GM23338 (cell line): ENCODE data around the gene ACSS3. TPM values are rescaled to one million over a fixed set of nuclear protein-coding genes. Genes with fewer than 3 reads are reported as not detected.

Experiments
- ATAC-seq: fragments of 200-7000 bp; cut with Tn5 transposase; 3 replicates; pipeline ENCODE4 v1.9.1; 2020
- DNase-seq: peaks from one replicate; pipeline ENCODE4 v3.0.0-alpha.2; 2015; ENCODE audit warnings: low spot score
- H2AFZ ChIP-seq: fragments of 200-600 bp; sonication (generic); 2 replicates; pipeline ENCODE4 v1.8.0; 2016; ENCODE audit warnings: antibody characterized with exemption, mild to moderate bottlenecking, moderate library complexity
- H3F3A ChIP-seq: fragments of 200-600 bp; sonication (generic); replicated peaks from 2 replicates; pipeline ENCODE4 v1.8.0; 2017; ENCODE audit warnings: antibody characterized with exemption, mixed run types, low read depth
- H3K27ac ChIP-seq: fragments of 200-600 bp; sonication (generic); 2 replicates; pipeline ENCODE4 v1.6.1; 2016; ENCODE audit warnings: low read depth
- H3K27me3 ChIP-seq: fragments of 200-600 bp; sonication (generic); 2 replicates; pipeline ENCODE4 v1.8.0; 2016; ENCODE audit warnings: mild to moderate bottlenecking, mixed run types, moderate library complexity; ENCODE audit not compliant: insufficient read depth
- H3K36me3 ChIP-seq: fragments of 200-600 bp; sonication (generic); 2 replicates; pipeline ENCODE4 v1.8.0; 2016; ENCODE audit warnings: mild to moderate bottlenecking; ENCODE audit not compliant: insufficient read depth
- H3K4me1 ChIP-seq: fragments of 200-600 bp; sonication (generic); 2 replicates; pipeline ENCODE4 v1.8.0; 2016; ENCODE audit warnings: mild to moderate bottlenecking, moderate library complexity; ENCODE audit not compliant: insufficient read depth
- H3K4me2 ChIP-seq: fragments of 200-600 bp; sonication (generic); 2 replicates; pipeline ENCODE4 v1.7.1; 2017; ENCODE audit warnings: mixed run types
- H3K4me3 ChIP-seq: fragments of 200-600 bp; sonication (generic); 2 replicates; pipeline ENCODE4 v1.6.1; 2016; ENCODE audit warnings: mixed run types
- H3K79me2 ChIP-seq: fragments of 200-600 bp; sonication (generic); replicated peaks from 2 replicates; pipeline ENCODE4 v1.8.0; 2017; ENCODE audit warnings: mild to moderate bottlenecking; ENCODE audit not compliant: insufficient read depth
- H3K9me2 ChIP-seq: fragments of 200-600 bp; sonication (generic); 2 replicates; pipeline ENCODE4 v1.8.0; 2017; ENCODE audit not compliant: insufficient read depth
- H4K20me1 ChIP-seq: fragments of 200-600 bp; sonication (generic); replicated peaks from 2 replicates; pipeline ENCODE4 v1.8.0; 2017; ENCODE audit warnings: mild to moderate bottlenecking; ENCODE audit not compliant: insufficient read depth
- H3K27ac Mint-ChIP-seq: 2 replicates; pipeline ENCODE4 v1.8.0; 2020; ENCODE audit warnings: inconsistent platforms, mild to moderate bottlenecking, moderate library complexity, mixed read lengths
- H3K27me3 Mint-ChIP-seq: 3 replicates; pipeline ENCODE4 v1.8.0; 2022; ENCODE audit warnings: low read depth, mild to moderate bottlenecking, moderate library complexity, mixed read lengths, inconsistent platforms; ENCODE audit not compliant: insufficient read depth, poor library complexity
- H3K36me3 Mint-ChIP-seq: 3 replicates; pipeline ENCODE4 v1.8.0; 2021; ENCODE audit warnings: low read depth, mild to moderate bottlenecking, inconsistent platforms, moderate library complexity, mixed read lengths
- H3K4me1 Mint-ChIP-seq: 3 replicates; pipeline ENCODE4 v1.8.0; 2020; ENCODE audit warnings: mild to moderate bottlenecking, inconsistent platforms, mixed read lengths
- H3K4me3 Mint-ChIP-seq: 3 replicates; pipeline ENCODE4 v1.8.0; 2021; ENCODE audit warnings: moderate library complexity, mild to moderate bottlenecking, inconsistent platforms, mixed read lengths
- H3K9me3 Mint-ChIP-seq: 3 replicates; pipeline ENCODE4 v1.8.0; 2020; ENCODE audit warnings: moderate library complexity, mild to moderate bottlenecking, inconsistent platforms, mixed read lengths
- EZH2phosphoT487 ChIP-seq: fragments of 200-600 bp; sonication (generic); IDR thresholded peaks from one replicate; pipeline ENCODE4 v1.8.1; 2018; ENCODE audit warnings: antibody characterized with exemption; ENCODE audit not compliant: unreplicated experiment
- JUNB ChIP-seq: IDR thresholded peaks from one replicate; pipeline ENCODE4 v1.6.1; 2016; ENCODE audit warnings: antibody characterized with exemption; ENCODE audit not compliant: unreplicated experiment
- NANOG ChIP-seq: IDR thresholded peaks from 2 replicates; pipeline ENCODE4 v1.6.1; 2016; ENCODE audit warnings: antibody characterized with exemption, borderline replicate concordance
- ZNF114 ChIP-seq: fragments of 250-450 bp; sonication (Bioruptor Pico); IDR thresholded peaks from 2 replicates; pipeline ENCODE4 v1.5.0; 2020; ENCODE audit warnings: mild to moderate bottlenecking, moderate library complexity
- ZNF331 ChIP-seq: fragments of 250-450 bp; sonication (Bioruptor Pico); IDR thresholded peaks from 2 replicates; pipeline ENCODE4 v1.5.0; 2020; ENCODE audit warnings: low read depth, mild to moderate bottlenecking, moderate library complexity
- polyA plus RNA-seq: library from polyadenylated mRNA; unstranded; fragments of >200 nt; fragmentation: Nextera tagmentation; extraction: Ambion mirVana; gene quantifications from 2 replicates; pipeline ENCODE4 v1.2.1, GENCODE V29; 2016
- total RNA-seq: library from RNA; depleted of rRNA; stranded (reverse); fragments of >200 nt; shearing (Covaris generic); gene quantifications from 2 replicates; pipeline ENCODE4 v1.2.3, GENCODE V29; 2014
- TF ChIP-seq, protein P1 (sequence below), 2 experiments: fragments of 200-600 bp in 1 of 2; sonication (generic) in 1 of 2; conservative IDR thresholded peaks; 2 replicates each; pipeline versions ENCODE4 v1.5.1 to v1.6.1; 2016 to 2017; ENCODE audit warnings: antibody characterized with exemption in 2 of 2, low read depth in 2 of 2, mild to moderate bottlenecking in 2 of 2, moderate library complexity in 1 of 2
- TF ChIP-seq, protein P2 (sequence below): IDR thresholded peaks from 2 replicates; pipeline ENCODE4 v1.6.1; 2016; ENCODE audit warnings: antibody characterized with exemption
- TF ChIP-seq, protein P3 (sequence below): IDR thresholded peaks from one replicate; pipeline ENCODE4 v1.6.1; 2018; ENCODE audit warnings: antibody characterized with exemption; ENCODE audit not compliant: unreplicated experiment

ACSS3 gene
- total and polyA plus RNA-seq, 2 experiments from 2014 or later, result 7.4 to 28.9 TPM

DNA sequence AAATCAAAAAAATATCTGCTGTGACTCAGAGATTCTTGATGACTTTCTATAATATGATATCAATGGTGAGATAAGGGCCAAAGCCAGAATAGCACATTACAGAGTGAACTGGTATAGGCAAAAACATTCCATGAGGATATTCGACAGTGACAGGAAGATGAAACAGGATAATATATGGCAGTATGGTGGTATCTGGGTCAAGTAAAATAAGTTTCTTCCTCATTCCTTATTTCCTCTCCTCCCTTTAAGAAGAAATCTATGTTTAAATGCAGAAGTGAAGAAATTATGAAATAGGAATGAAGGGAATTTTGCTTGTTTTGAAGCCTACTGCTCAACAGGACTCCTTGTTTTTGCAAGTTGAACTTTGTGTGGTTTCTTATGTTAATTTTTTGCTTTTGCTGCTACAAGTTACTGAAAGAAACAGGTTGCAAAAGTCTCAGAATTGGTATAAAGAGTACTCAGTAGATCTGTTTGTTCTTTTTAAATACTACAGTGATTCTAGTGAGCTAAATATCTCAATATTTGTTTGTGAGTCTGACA is 7.0 kb downstream of the ACSS3 start:
- Histone ChIP-seq H2AFZ (no peak overlapping the region), H3K4me1 (peaks cover 64% of the 10 kb centered on the region), H4K20me1 (no peaks in the 10 kb centered on the region), H3K27me3 (no peaks in the 10 kb centered on the region), H3K36me3 (no peaks in the 10 kb centered on the region), H3K9me2 (no peaks in the 10 kb centered on the region), H3K4me3 (peak overlapping the region; percentile 21), H3F3A (no peaks in the 10 kb centered on the region), H3K27ac (peak overlapping the region; percentile 79), H3K79me2 (peaks cover 51% of the 10 kb centered on the region), H3K4me2 (peak overlapping the region; percentile 56)
- DNase-seq (no peak), ATAC-seq (no peak)
- peak overlapping the region; percentile 41 for H3K4me3 Mint-ChIP-seq
- peaks cover 3% of the 10 kb centered on the region for H3K27me3 Mint-ChIP-seq
- H3K27ac Mint-ChIP-seq, result peak overlapping the region; percentile 61; the same call in 1 of the 2 replicates
- H3K4me1 Mint-ChIP-seq, result peaks cover 74% of the 10 kb centered on the region
- TF ChIP-seq ZNF114 (CRISPR knock-in tag), result no peak
- TF ChIP-seq JUNB, result no peak
- TF ChIP-seq NANOG, result no peak
- TF ChIP-seq ZNF331 (CRISPR knock-in tag), result no peak
- TF ChIP-seq, protein P1, sequence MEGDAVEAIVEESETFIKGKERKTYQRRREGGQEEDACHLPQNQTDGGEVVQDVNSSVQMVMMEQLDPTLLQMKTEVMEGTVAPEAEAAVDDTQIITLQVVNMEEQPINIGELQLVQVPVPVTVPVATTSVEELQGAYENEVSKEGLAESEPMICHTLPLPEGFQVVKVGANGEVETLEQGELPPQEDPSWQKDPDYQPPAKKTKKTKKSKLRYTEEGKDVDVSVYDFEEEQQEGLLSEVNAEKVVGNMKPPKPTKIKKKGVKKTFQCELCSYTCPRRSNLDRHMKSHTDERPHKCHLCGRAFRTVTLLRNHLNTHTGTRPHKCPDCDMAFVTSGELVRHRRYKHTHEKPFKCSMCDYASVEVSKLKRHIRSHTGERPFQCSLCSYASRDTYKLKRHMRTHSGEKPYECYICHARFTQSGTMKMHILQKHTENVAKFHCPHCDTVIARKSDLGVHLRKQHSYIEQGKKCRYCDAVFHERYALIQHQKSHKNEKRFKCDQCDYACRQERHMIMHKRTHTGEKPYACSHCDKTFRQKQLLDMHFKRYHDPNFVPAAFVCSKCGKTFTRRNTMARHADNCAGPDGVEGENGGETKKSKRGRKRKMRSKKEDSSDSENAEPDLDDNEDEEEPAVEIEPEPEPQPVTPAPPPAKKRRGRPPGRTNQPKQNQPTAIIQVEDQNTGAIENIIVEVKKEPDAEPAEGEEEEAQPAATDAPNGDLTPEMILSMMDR (conservative IDR thresholded peaks at IDR 0.05; ENCODE audit: low read depth in 2 of 2), result no peak
- no peaks in the 10 kb centered on the region for H3K9me3 Mint-ChIP-seq
- no peaks in the 10 kb centered on the region for H3K36me3 Mint-ChIP-seq

DNA sequence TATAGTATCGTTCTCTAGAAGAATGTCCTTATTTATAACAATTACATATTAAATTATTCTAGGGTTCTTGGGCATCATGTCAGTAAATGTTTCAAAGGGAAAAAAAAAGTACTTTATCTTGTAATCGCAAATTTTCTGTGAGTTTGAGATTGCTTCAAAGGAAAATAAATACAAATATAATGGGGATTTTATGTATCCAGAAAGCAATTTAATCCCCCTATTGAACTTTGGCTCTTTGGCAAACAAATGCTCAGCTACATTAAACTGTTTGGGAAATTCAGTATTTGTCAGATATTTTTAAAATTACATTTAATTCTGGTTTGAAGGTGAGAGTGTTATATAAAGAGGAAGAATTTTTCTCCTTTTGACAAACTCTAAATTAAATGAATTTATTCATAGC is 8.0 kb downstream of the ACSS3 start:
- no peaks in the 10 kb centered on the region for H3K9me3 Mint-ChIP-seq
- Histone ChIP-seq H3K4me2 (peak overlapping the region; percentile 56), H4K20me1 (no peaks in the 10 kb centered on the region), H3K4me3 (no peak overlapping the region), H2AFZ (no peak overlapping the region), H3F3A (no peaks in the 10 kb centered on the region), H3K9me2 (no peaks in the 10 kb centered on the region), H3K79me2 (peaks cover 41% of the 10 kb centered on the region), H3K4me1 (peaks cover 67% of the 10 kb centered on the region), H3K27me3 (no peaks in the 10 kb centered on the region), H3K27ac (no peak overlapping the region), H3K36me3 (no peaks in the 10 kb centered on the region)
- no peak for ATAC-seq
- peaks cover 71% of the 10 kb centered on the region for H3K4me1 Mint-ChIP-seq
- H3K36me3 Mint-ChIP-seq, result no peaks in the 10 kb centered on the region
- H3K27me3 Mint-ChIP-seq, result peaks cover 3% of the 10 kb centered on the region
- no peak overlapping the region; the same call in 1 of the 2 replicates for H3K27ac Mint-ChIP-seq
- no peak overlapping the region for H3K4me3 Mint-ChIP-seq
- no peak for DNase-seq
- TF ChIP-seq, protein P1 (conservative IDR thresholded peaks at IDR 0.05; ENCODE audit: low read depth in 2 of 2), result no peak
- TF ChIP-seq EZH2phosphoT487 (no peak), JUNB (no peak)
- TF ChIP-seq, protein P2, sequence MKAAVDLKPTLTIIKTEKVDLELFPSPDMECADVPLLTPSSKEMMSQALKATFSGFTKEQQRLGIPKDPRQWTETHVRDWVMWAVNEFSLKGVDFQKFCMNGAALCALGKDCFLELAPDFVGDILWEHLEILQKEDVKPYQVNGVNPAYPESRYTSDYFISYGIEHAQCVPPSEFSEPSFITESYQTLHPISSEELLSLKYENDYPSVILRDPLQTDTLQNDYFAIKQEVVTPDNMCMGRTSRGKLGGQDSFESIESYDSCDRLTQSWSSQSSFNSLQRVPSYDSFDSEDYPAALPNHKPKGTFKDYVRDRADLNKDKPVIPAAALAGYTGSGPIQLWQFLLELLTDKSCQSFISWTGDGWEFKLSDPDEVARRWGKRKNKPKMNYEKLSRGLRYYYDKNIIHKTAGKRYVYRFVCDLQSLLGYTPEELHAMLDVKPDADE, result no peak
- TF ChIP-seq, protein P3, sequence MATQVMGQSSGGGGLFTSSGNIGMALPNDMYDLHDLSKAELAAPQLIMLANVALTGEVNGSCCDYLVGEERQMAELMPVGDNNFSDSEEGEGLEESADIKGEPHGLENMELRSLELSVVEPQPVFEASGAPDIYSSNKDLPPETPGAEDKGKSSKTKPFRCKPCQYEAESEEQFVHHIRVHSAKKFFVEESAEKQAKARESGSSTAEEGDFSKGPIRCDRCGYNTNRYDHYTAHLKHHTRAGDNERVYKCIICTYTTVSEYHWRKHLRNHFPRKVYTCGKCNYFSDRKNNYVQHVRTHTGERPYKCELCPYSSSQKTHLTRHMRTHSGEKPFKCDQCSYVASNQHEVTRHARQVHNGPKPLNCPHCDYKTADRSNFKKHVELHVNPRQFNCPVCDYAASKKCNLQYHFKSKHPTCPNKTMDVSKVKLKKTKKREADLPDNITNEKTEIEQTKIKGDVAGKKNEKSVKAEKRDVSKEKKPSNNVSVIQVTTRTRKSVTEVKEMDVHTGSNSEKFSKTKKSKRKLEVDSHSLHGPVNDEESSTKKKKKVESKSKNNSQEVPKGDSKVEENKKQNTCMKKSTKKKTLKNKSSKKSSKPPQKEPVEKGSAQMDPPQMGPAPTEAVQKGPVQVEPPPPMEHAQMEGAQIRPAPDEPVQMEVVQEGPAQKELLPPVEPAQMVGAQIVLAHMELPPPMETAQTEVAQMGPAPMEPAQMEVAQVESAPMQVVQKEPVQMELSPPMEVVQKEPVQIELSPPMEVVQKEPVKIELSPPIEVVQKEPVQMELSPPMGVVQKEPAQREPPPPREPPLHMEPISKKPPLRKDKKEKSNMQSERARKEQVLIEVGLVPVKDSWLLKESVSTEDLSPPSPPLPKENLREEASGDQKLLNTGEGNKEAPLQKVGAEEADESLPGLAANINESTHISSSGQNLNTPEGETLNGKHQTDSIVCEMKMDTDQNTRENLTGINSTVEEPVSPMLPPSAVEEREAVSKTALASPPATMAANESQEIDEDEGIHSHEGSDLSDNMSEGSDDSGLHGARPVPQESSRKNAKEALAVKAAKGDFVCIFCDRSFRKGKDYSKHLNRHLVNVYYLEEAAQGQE, result no peak
